Gastrocnemius medialis (tissue), 4 donors: Measurements from ENCODE around the gene METTL9.
"Not testable (repeated sequence)": the region's sequence is repeated elsewhere in the genome, so short reads cannot be mapped to it uniquely, and the experiment has no call there.

Experiments used
- POLR2A ChIP-seq, 2 donors: fragments of 450-650 bp; IDR thresholded peaks; one replicate each; pipeline ENCODE4 v1.6.1; 2017; ENCODE audit warnings: antibody characterized with exemption in 2 of 2, mild to moderate bottlenecking in 2 of 2, moderate library complexity in 2 of 2
- TF ChIP-seq, protein P1 (sequence below), 5 experiments: fragments of 450-650 bp in 3 of 5; fragments of 200-600 bp in 2 of 5; sonication (generic) in 2 of 5; IDR thresholded peaks in 4 of 5; conservative IDR thresholded peaks in 1 of 5; 1 replicate in 4 of 5; 2 replicates in 1 of 5; pipeline ENCODE4 v1.5.1; 2016 to 2019; ENCODE audit warnings: antibody characterized with exemption in 5 of 5, mild to moderate bottlenecking in 3 of 5, moderate library complexity in 3 of 5

- TF ChIP-seq, protein P1, sequence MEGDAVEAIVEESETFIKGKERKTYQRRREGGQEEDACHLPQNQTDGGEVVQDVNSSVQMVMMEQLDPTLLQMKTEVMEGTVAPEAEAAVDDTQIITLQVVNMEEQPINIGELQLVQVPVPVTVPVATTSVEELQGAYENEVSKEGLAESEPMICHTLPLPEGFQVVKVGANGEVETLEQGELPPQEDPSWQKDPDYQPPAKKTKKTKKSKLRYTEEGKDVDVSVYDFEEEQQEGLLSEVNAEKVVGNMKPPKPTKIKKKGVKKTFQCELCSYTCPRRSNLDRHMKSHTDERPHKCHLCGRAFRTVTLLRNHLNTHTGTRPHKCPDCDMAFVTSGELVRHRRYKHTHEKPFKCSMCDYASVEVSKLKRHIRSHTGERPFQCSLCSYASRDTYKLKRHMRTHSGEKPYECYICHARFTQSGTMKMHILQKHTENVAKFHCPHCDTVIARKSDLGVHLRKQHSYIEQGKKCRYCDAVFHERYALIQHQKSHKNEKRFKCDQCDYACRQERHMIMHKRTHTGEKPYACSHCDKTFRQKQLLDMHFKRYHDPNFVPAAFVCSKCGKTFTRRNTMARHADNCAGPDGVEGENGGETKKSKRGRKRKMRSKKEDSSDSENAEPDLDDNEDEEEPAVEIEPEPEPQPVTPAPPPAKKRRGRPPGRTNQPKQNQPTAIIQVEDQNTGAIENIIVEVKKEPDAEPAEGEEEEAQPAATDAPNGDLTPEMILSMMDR (IDR thresholded peaks at IDR 0.05 in 4 of 5, conservative IDR thresholded peaks at IDR 0.05 in 1 of 5), result not testable (repeated sequence)
- TF ChIP-seq POLR2A (IDR thresholded peaks at IDR 0.05), result not testable (repeated sequence)
Measured at GRCh38 chr16:21556026-21556595, 43.3 kb upstream of the METTL9 start.
